Esophagus squamous epithelium (tissue), 4 donors: Measurements from ENCODE around the gene KATNAL2.

Experiments
- POLR2A ChIP-seq, 4 donors: fragments of 450-650 bp; IDR thresholded peaks; one replicate each; pipeline ENCODE4 v1.6.1; 2017; ENCODE audit warnings: antibody characterized with exemption in 4 of 4, mild to moderate bottlenecking in 4 of 4, moderate library complexity in 3 of 4
- TF ChIP-seq, protein P1 (sequence below), 6 experiments: fragments of 450-650 bp in 4 of 6; fragments of 200-600 bp in 2 of 6; sonication (generic) in 2 of 6; IDR thresholded peaks; one replicate each; pipeline ENCODE4 v1.5.1; 2016 to 2019; ENCODE audit warnings: antibody characterized with exemption in 6 of 6, mild to moderate bottlenecking in 4 of 6, moderate library complexity in 4 of 6

DNA sequence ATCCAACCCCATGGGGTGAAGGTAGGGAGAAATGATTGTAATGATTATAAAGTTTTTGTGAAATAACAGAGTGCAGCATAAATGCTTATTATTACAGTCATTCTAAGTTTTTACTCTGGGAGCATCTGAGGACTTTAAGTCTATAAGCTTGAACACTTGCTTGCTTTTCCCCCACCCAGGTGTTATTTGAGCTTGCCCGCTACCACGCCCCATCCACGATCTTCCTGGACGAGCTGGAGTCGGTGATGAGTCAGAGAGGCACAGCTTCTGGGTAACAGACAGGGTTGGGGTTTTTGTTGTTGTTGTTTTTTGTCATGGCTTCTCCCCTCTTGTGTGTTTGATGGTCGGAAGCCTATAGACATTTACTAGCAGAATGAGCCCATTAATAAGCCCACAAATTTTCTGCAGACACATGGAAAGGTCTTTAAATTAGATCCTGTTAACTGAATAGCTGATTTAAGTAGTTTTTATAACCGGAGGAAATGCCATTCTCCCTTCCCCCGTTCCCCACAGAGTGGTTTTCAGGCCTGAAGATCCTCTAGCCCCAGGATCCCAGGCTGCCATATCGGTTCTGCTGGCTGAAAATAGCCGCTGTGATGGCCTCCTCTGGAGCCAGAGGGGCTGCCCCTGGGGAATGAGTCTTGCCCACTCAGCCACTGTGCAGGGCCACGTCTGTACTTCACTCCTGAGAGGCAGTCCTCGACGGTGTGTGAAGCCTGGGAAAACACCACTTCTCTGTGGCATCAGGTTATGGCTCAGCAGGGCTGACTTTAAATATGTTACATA lies 157.9 kb downstream of the KATNAL2 start:
- TF ChIP-seq, protein P1, sequence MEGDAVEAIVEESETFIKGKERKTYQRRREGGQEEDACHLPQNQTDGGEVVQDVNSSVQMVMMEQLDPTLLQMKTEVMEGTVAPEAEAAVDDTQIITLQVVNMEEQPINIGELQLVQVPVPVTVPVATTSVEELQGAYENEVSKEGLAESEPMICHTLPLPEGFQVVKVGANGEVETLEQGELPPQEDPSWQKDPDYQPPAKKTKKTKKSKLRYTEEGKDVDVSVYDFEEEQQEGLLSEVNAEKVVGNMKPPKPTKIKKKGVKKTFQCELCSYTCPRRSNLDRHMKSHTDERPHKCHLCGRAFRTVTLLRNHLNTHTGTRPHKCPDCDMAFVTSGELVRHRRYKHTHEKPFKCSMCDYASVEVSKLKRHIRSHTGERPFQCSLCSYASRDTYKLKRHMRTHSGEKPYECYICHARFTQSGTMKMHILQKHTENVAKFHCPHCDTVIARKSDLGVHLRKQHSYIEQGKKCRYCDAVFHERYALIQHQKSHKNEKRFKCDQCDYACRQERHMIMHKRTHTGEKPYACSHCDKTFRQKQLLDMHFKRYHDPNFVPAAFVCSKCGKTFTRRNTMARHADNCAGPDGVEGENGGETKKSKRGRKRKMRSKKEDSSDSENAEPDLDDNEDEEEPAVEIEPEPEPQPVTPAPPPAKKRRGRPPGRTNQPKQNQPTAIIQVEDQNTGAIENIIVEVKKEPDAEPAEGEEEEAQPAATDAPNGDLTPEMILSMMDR (IDR thresholded peaks at IDR 0.05): no peak
- TF ChIP-seq POLR2A (IDR thresholded peaks at IDR 0.05): no peak
